ENCODE data around the gene KCTD17.

The KCTD17 gene

GRCh38 chr22:37053310-37054055 is 1.9 kb downstream of the KCTD17 start:
- no peak for TF ChIP-seq CTCF (IDR thresholded peaks at IDR 0.05; ENCODE audit: borderline replicate concordance, control extremely low read depth, extremely low read depth, insufficient read depth, missing control alignments)

GRCh38 chr22:37054056-37054395 is 2.5 kb downstream of the KCTD17 start:
- in situ Hi-C loops (cut with MboI; ENCODE audit: low sequenced_read_pairs, unreplicated experiment) = no loop called here
- no peak for DNase-seq (ENCODE audit: low spot score)
- no peak for TF ChIP-seq CTCF (IDR thresholded peaks at IDR 0.05; ENCODE audit: borderline replicate concordance, control extremely low read depth, extremely low read depth, insufficient read depth, missing control alignments)

More at GRCh38 chr22:37053310-37054055, 1.9 kb downstream of the KCTD17 start:
- in situ Hi-C loops (cut with MboI; ENCODE audit: low sequenced_read_pairs, unreplicated experiment) = no loop called here
- no peak for DNase-seq (ENCODE audit: low spot score)

DNA sequence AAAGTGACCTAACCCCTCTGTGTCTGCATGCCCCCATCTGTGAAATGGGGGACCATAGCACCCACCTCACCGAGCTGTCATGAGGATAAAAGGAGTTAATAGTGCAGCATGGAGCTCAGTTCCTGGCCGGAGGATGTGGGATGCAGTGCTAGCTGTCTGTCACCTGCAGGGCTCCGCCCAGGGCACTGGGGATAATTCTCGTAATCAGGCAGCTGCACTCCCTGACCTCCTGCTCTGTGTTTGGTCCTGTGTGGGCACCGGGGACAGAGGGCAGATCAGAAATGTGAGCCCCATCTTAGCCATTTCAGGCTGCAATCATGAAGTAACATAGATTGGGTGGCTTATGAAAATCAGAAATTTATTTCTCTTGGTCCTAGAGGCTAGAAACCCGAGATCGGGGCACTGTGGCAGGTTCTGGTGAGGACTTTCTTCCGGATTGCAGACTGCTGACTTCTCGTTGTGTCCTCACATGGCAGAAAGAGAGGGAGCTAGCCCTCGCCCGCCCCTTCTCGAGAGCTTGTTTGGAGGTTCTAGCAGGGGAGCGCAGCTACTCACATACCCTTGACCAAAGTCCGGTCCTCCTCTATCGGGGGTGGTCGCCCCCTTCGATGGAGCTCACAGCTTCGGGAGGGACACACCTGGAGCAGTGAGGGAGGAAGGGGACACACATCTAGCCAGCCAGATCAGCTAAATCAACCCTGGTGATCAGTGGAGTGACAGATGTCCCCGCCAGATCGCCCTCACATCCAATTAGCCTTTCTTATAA is 3.2 kb downstream of the KCTD17 start:
- no peak for TF ChIP-seq CTCF (IDR thresholded peaks at IDR 0.05; ENCODE audit: borderline replicate concordance, control extremely low read depth, extremely low read depth, insufficient read depth, missing control alignments)
- in situ Hi-C loops (cut with MboI; ENCODE audit: low sequenced_read_pairs, unreplicated experiment) = no loop called here
- no peak for DNase-seq (ENCODE audit: low spot score)

DNA sequence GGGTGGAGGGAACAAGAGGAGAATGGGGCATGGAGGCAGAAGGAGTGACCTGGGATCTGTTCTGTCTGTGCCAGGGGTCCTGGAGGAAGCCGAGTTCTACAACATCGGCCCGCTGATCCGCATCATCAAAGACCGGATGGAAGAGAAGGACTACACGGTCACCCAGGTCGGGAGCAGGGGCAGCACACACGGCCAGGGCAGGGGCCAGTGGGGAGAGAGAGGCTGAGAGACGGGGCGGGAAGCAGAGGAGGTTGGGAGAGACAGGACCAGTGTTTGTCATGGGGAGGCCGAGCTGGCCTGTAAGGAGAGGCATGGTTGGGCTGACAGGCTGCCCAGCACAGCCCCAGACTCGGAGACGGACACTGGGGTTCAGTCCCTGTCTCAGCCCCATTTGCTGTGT is 4.7 kb downstream of the KCTD17 start:
- no peak for DNase-seq (ENCODE audit: low spot score)
- no peak for TF ChIP-seq CTCF (IDR thresholded peaks at IDR 0.05; ENCODE audit: borderline replicate concordance, control extremely low read depth, extremely low read depth, insufficient read depth, missing control alignments)
- in situ Hi-C loops (cut with MboI; ENCODE audit: low sequenced_read_pairs, unreplicated experiment) = no loop called here

- in situ Hi-C loops (cut with MboI; ENCODE audit: low sequenced_read_pairs, unreplicated experiment) = no loop called here
Measured at GRCh38 chr22:37057226-37057625, 5.7 kb downstream of the KCTD17 start.

More at GRCh38 chr22:37057226-37057625, 5.7 kb downstream of the KCTD17 start:
- no peak for TF ChIP-seq CTCF (IDR thresholded peaks at IDR 0.05; ENCODE audit: borderline replicate concordance, control extremely low read depth, extremely low read depth, insufficient read depth, missing control alignments)
- no peak for DNase-seq (ENCODE audit: low spot score)
